ENCODE data around the gene EML4.

DNA sequence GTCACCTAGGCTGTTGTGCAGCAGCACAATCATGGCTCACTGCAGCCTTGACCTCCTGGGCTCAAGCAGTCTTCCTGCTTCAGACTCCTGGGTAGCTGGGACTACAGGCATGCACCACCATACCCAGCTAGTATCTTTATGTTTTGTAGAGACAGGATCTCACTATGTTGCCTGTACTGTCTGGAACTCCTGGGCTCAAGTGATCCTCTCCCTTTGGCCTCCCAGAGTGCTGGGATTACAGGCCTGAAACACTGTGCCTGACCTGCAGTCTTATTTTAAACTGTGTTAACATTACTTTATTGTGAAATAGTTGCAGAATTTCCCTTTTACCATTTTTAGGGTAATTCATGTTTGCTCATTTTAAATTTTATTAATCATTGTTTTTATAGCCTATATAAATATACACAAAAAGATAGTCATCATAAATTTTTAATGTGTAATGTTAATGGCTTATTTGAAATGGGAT lies 24.6 kb downstream of the EML4 start:
- TF ChIP-seq, protein P1, sequence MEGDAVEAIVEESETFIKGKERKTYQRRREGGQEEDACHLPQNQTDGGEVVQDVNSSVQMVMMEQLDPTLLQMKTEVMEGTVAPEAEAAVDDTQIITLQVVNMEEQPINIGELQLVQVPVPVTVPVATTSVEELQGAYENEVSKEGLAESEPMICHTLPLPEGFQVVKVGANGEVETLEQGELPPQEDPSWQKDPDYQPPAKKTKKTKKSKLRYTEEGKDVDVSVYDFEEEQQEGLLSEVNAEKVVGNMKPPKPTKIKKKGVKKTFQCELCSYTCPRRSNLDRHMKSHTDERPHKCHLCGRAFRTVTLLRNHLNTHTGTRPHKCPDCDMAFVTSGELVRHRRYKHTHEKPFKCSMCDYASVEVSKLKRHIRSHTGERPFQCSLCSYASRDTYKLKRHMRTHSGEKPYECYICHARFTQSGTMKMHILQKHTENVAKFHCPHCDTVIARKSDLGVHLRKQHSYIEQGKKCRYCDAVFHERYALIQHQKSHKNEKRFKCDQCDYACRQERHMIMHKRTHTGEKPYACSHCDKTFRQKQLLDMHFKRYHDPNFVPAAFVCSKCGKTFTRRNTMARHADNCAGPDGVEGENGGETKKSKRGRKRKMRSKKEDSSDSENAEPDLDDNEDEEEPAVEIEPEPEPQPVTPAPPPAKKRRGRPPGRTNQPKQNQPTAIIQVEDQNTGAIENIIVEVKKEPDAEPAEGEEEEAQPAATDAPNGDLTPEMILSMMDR (IDR thresholded peaks at IDR 0.05 in 2 of 3, conservative IDR thresholded peaks at IDR 0.05 in 1 of 3; ENCODE audit: control insufficient read depth in 2 of 3, extremely low read depth in 1 of 3, insufficient read depth in 1 of 3, low read depth in 3 of 3, low read length in 3 of 3), result no peak
- TF ChIP-seq POLR2A (IDR thresholded peaks at IDR 0.05; ENCODE audit: low read depth, low read length) (no peak), JUNB (IDR thresholded peaks at IDR 0.05) (no peak), SP1 (IDR thresholded peaks at IDR 0.05; ENCODE audit: low read depth, low read length) (no peak), MYC (IDR thresholded peaks at IDR 0.05; ENCODE audit: insufficient read depth, insufficient read length, insufficient replicate concordance, low read length, severe bottlenecking) (no peak), NFIC (IDR thresholded peaks at IDR 0.05; ENCODE audit: low read depth, low read length) (no peak)
- TF ChIP-seq, protein P2, sequence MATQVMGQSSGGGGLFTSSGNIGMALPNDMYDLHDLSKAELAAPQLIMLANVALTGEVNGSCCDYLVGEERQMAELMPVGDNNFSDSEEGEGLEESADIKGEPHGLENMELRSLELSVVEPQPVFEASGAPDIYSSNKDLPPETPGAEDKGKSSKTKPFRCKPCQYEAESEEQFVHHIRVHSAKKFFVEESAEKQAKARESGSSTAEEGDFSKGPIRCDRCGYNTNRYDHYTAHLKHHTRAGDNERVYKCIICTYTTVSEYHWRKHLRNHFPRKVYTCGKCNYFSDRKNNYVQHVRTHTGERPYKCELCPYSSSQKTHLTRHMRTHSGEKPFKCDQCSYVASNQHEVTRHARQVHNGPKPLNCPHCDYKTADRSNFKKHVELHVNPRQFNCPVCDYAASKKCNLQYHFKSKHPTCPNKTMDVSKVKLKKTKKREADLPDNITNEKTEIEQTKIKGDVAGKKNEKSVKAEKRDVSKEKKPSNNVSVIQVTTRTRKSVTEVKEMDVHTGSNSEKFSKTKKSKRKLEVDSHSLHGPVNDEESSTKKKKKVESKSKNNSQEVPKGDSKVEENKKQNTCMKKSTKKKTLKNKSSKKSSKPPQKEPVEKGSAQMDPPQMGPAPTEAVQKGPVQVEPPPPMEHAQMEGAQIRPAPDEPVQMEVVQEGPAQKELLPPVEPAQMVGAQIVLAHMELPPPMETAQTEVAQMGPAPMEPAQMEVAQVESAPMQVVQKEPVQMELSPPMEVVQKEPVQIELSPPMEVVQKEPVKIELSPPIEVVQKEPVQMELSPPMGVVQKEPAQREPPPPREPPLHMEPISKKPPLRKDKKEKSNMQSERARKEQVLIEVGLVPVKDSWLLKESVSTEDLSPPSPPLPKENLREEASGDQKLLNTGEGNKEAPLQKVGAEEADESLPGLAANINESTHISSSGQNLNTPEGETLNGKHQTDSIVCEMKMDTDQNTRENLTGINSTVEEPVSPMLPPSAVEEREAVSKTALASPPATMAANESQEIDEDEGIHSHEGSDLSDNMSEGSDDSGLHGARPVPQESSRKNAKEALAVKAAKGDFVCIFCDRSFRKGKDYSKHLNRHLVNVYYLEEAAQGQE (IDR thresholded peaks at IDR 0.05; ENCODE audit: low read depth, low read length), result no peak
